Measurements from ENCODE around the gene PTH2R. TPM values are rescaled to one million over a fixed set of nuclear protein-coding genes. Genes with fewer than 3 reads are reported as not detected.
"Not testable (repeated sequence)": the region's sequence is repeated elsewhere in the genome, so short reads cannot be mapped to it uniquely, and the experiment has no call there.

PTH2R gene
- total RNA-seq, 1 experiment from 2014 or later: 0.48 TPM

GRCh38 chr2:208440716-208441115 is 34.1 kb downstream of the PTH2R start:
- H3K9me3 Mint-ChIP-seq: no peaks in the 10 kb centered on the region
- ChIA-PET POLR2A (no interaction called here), CTCF (interaction anchor here (0.7 to 1.2 kb wide), 2 partner anchors 67 to 890 kb away, joined by 3 read pairs; no protein-coding TSS in a partner anchor)
- ATAC-seq (peak; percentile 79), DNase-seq (ENCODE audit: low spot score) (peak; percentile 15)
- H3K36me3 Mint-ChIP-seq: no peaks in the 10 kb centered on the region
- no peak overlapping the region for H3K27ac Mint-ChIP-seq
- H3K4me1 Mint-ChIP-seq: no peaks in the 10 kb centered on the region
- H3K4me3 Mint-ChIP-seq: no peak overlapping the region
- no peaks in the 10 kb centered on the region; the same call in 1 of the 2 replicates for H3K27me3 Mint-ChIP-seq (ENCODE audit: low read depth)
- TF ChIP-seq KAT7 (CRISPR knock-in tag; IDR thresholded peaks at IDR 0.05; ENCODE audit: borderline replicate concordance) (no peak), NR1H2 (CRISPR knock-in tag; IDR thresholded peaks at IDR 0.05) (no peak), RORB (CRISPR knock-in tag; IDR thresholded peaks at IDR 0.05) (no peak), E2F1 (CRISPR knock-in tag; IDR thresholded peaks at IDR 0.05) (no peak), CREB1 (CRISPR knock-in tag; IDR thresholded peaks at IDR 0.05) (no peak), TEAD1 (CRISPR knock-in tag; IDR thresholded peaks at IDR 0.05) (no peak), TEAD4 (CRISPR knock-in tag; IDR thresholded peaks at IDR 0.05) (no peak), NFATC4 (CRISPR knock-in tag; IDR thresholded peaks at IDR 0.05) (no peak), ZMAT4 (CRISPR knock-in tag; IDR thresholded peaks at IDR 0.05) (no peak), GABPB1 (CRISPR knock-in tag; IDR thresholded peaks at IDR 0.05) (no peak), ZSCAN18 (CRISPR knock-in tag; IDR thresholded peaks at IDR 0.05) (no peak), SMAD3 (CRISPR knock-in tag; IDR thresholded peaks at IDR 0.05; ENCODE audit: borderline replicate concordance) (no peak), FOXJ3 (CRISPR knock-in tag; IDR thresholded peaks at IDR 0.05; ENCODE audit: borderline replicate concordance) (no peak), ZNF232 (CRISPR knock-in tag; IDR thresholded peaks at IDR 0.05) (no peak), ZNF423 (CRISPR knock-in tag; IDR thresholded peaks at IDR 0.05) (no peak), NR3C1 (CRISPR knock-in tag; conservative IDR thresholded peaks at IDR 0.05; ENCODE audit: low read depth) (no peak)

- Mint-ChIP-seq H3K4me1 (no peaks in the 10 kb centered on the region), H3K36me3 (no peaks in the 10 kb centered on the region), H3K9me3 (no peaks in the 10 kb centered on the region), H3K27me3 (ENCODE audit: low read depth) (no peaks in the 10 kb centered on the region), H3K4me3 (no peak overlapping the region), H3K27ac (no peak overlapping the region)
- ATAC-seq: no peak
- DNase-seq (ENCODE audit: low spot score): no peak
- ChIA-PET POLR2A (no interaction called here), CTCF (no interaction called here)
- TF ChIP-seq E2F4 (CRISPR knock-in tag; IDR thresholded peaks at IDR 0.05; ENCODE audit: borderline replicate concordance, low read depth) (no peak), FOXK1 (CRISPR knock-in tag; IDR thresholded peaks at IDR 0.05) (no peak), NFYB (CRISPR knock-in tag; conservative IDR thresholded peaks at IDR 0.05; ENCODE audit: low read depth) (no peak), NR3C1 (CRISPR knock-in tag; conservative IDR thresholded peaks at IDR 0.05; ENCODE audit: low read depth) (no peak), ERG (CRISPR knock-in tag; IDR thresholded peaks at IDR 0.05) (no peak), ZNF263 (CRISPR knock-in tag; IDR thresholded peaks at IDR 0.05; ENCODE audit: low read depth) (no peak), ZNF512 (CRISPR knock-in tag; IDR thresholded peaks at IDR 0.05; ENCODE audit: borderline replicate concordance) (no peak), ETV6 (CRISPR knock-in tag; IDR thresholded peaks at IDR 0.05) (no peak), ZNF396 (CRISPR knock-in tag; IDR thresholded peaks at IDR 0.05; ENCODE audit: borderline replicate concordance) (no peak), TCF7 (CRISPR knock-in tag; IDR thresholded peaks at IDR 0.05; ENCODE audit: low read depth) (no peak)
These were observed 35.4 kb downstream of the PTH2R start for GRCh38 chr2:208441951-208442350.

- H3K9me3 Mint-ChIP-seq; H3K4me1 Mint-ChIP-seq; H3K27me3 Mint-ChIP-seq (ENCODE audit: low read depth); ATAC-seq; H3K4me3 Mint-ChIP-seq; POLR2A ChIA-PET; H3K27ac Mint-ChIP-seq; CTCF ChIA-PET; H3K36me3 Mint-ChIP-seq; DNase-seq (ENCODE audit: low spot score): not testable (repeated sequence)
These were observed 40.9 kb downstream of the PTH2R start for GRCh38 chr2:208447447-208447846.
